ENCODE data around the gene PDCD1LG2.
A peak's percentile ranks its signal among the peaks of the same experiment; 100 is the strongest.

PDCD1LG2 gene

GRCh38 chr9:5524090-5524489 lies 13.8 kb downstream of the PDCD1LG2 start:
- H2AFZ ChIP-seq (ENCODE audit: low read length) = peak overlapping the region; percentile 46
- H3K9me3 ChIP-seq (ENCODE audit: insufficient read depth, low read depth, low read length) = no peaks in the 10 kb centered on the region
- TF ChIP-seq CTCF (conservative IDR thresholded peaks at IDR 0.05; ENCODE audit: low read length) (no peak), EZH2phosphoT487 (IDR thresholded peaks at IDR 0.05; ENCODE audit: borderline replicate concordance) (no peak)
- no peak overlapping the region for H3K4me3 ChIP-seq (ENCODE audit: low read length, poor library complexity, severe bottlenecking)
- no peak overlapping the region for H3K9ac ChIP-seq (ENCODE audit: low read depth, low read length, poor library complexity, severe bottlenecking)
- no peaks in the 10 kb centered on the region for H3K27me3 ChIP-seq (ENCODE audit: insufficient read depth, low read length, poor library complexity, severe bottlenecking)
- H3K4me1 ChIP-seq (ENCODE audit: insufficient read depth, low read length, poor library complexity, severe bottlenecking) = peaks cover 20% of the 10 kb centered on the region
- no peaks in the 10 kb centered on the region for H4K20me1 ChIP-seq (ENCODE audit: insufficient read depth, low read length, poor library complexity, severe bottlenecking)
- no peaks in the 10 kb centered on the region for H3K36me3 ChIP-seq (ENCODE audit: insufficient read depth, low read length)
- H3K79me2 ChIP-seq (ENCODE audit: insufficient read depth, low read length) = no peaks in the 10 kb centered on the region
- H3F3A ChIP-seq (ENCODE audit: low read depth) = no peaks in the 10 kb centered on the region
- H3K9me2 ChIP-seq (replicated peaks; ENCODE audit: low read depth, low read length) = no peaks in the 10 kb centered on the region
- no peak overlapping the region for H3K4me2 ChIP-seq (ENCODE audit: low read depth, low read length, poor library complexity, severe bottlenecking)

- H4K20me1 ChIP-seq (ENCODE audit: insufficient read depth, low read length, poor library complexity, severe bottlenecking) = no peaks in the 10 kb centered on the region
- peak overlapping the region; percentile 15 for H3K9ac ChIP-seq (ENCODE audit: low read depth, low read length, poor library complexity, severe bottlenecking)
- H3K27me3 ChIP-seq (ENCODE audit: insufficient read depth, low read length, poor library complexity, severe bottlenecking) = no peaks in the 10 kb centered on the region
- H2AFZ ChIP-seq (ENCODE audit: low read length) = peak overlapping the region; percentile 30
- H3K36me3 ChIP-seq (ENCODE audit: insufficient read depth, low read length) = no peaks in the 10 kb centered on the region
- H3K4me2 ChIP-seq (ENCODE audit: low read depth, low read length, poor library complexity, severe bottlenecking) = peak overlapping the region; percentile 58
- H3K4me3 ChIP-seq (ENCODE audit: low read length, poor library complexity, severe bottlenecking) = peak overlapping the region; percentile 3
- no peak for TF ChIP-seq EZH2phosphoT487 (IDR thresholded peaks at IDR 0.05; ENCODE audit: borderline replicate concordance)
- TF ChIP-seq CTCF (conservative IDR thresholded peaks at IDR 0.05; ENCODE audit: low read length) = no peak
- H3K9me2 ChIP-seq (replicated peaks; ENCODE audit: low read depth, low read length) = no peaks in the 10 kb centered on the region
- no peaks in the 10 kb centered on the region for H3K9me3 ChIP-seq (ENCODE audit: insufficient read depth, low read depth, low read length)
- no peaks in the 10 kb centered on the region for H3K79me2 ChIP-seq (ENCODE audit: insufficient read depth, low read length)
- no peaks in the 10 kb centered on the region for H3F3A ChIP-seq (ENCODE audit: low read depth)
- H3K4me1 ChIP-seq (ENCODE audit: insufficient read depth, low read length, poor library complexity, severe bottlenecking) = peaks cover 37% of the 10 kb centered on the region
Observed at GRCh38 chr9:5529683-5530221, 19.4 kb downstream of the PDCD1LG2 start.

GRCh38 chr9:5531101-5531882 lies 21.0 kb downstream of the PDCD1LG2 start:
- peak overlapping the region; percentile 5 for H3K9ac ChIP-seq (ENCODE audit: low read depth, low read length, poor library complexity, severe bottlenecking)
- no peaks in the 10 kb centered on the region for H4K20me1 ChIP-seq (ENCODE audit: insufficient read depth, low read length, poor library complexity, severe bottlenecking)
- H3K9me3 ChIP-seq (ENCODE audit: insufficient read depth, low read depth, low read length) = no peaks in the 10 kb centered on the region
- no peak for TF ChIP-seq CTCF (conservative IDR thresholded peaks at IDR 0.05; ENCODE audit: low read length)
- H2AFZ ChIP-seq (ENCODE audit: low read length) = no peak overlapping the region
- no peaks in the 10 kb centered on the region for H3F3A ChIP-seq (ENCODE audit: low read depth)
- no peak overlapping the region for H3K4me3 ChIP-seq (ENCODE audit: low read length, poor library complexity, severe bottlenecking)
- H3K4me1 ChIP-seq (ENCODE audit: insufficient read depth, low read length, poor library complexity, severe bottlenecking) = peaks cover 47% of the 10 kb centered on the region
- no peaks in the 10 kb centered on the region for H3K9me2 ChIP-seq (replicated peaks; ENCODE audit: low read depth, low read length)
- H3K4me2 ChIP-seq (ENCODE audit: low read depth, low read length, poor library complexity, severe bottlenecking) = peak overlapping the region; percentile 11
- no peaks in the 10 kb centered on the region for H3K79me2 ChIP-seq (ENCODE audit: insufficient read depth, low read length)
- no peaks in the 10 kb centered on the region for H3K36me3 ChIP-seq (ENCODE audit: insufficient read depth, low read length)
- H3K27me3 ChIP-seq (ENCODE audit: insufficient read depth, low read length, poor library complexity, severe bottlenecking) = no peaks in the 10 kb centered on the region
